ENCODE data around the gene NOD2.

Gene NOD2

GRCh38 chr16:50765260-50765659 lies 71.9 kb downstream of the NOD2 start:
- peak overlapping the region; percentile 47 for H3K27ac Mint-ChIP-seq
- H3K36me3 Mint-ChIP-seq = peaks cover 80% of the 10 kb centered on the region
- CTCF ChIA-PET = interaction anchor here (1.3 to 2.0 kb wide), 3 partner anchors 14 to 98 kb away, joined by 3 to 4 read pairs (median 4); no protein-coding TSS in a partner anchor
- H3K4me1 Mint-ChIP-seq = peaks cover 78% of the 10 kb centered on the region
- no peak for DNase-seq
- no peaks in the 10 kb centered on the region for H3K27me3 Mint-ChIP-seq
- no peak overlapping the region for H3K4me3 Mint-ChIP-seq
- H3K9me3 Mint-ChIP-seq = peaks cover 8% of the 10 kb centered on the region

GRCh38 chr16:50765861-50766260 lies 72.5 kb downstream of the NOD2 start:
- Mint-ChIP-seq H3K9me3 (peaks cover 8% of the 10 kb centered on the region), H3K4me3 (no peak overlapping the region), H3K36me3 (peaks cover 78% of the 10 kb centered on the region), H3K4me1 (peaks cover 73% of the 10 kb centered on the region), H3K27me3 (no peaks in the 10 kb centered on the region), H3K27ac (peak overlapping the region; percentile 47)
- no peak for DNase-seq
- CTCF ChIA-PET = interaction anchor here (1.3 to 1.5 kb wide), 2 partner anchors 15 to 39 kb away, joined by 3 to 4 read pairs; no protein-coding TSS in a partner anchor

- H3K4me1 Mint-ChIP-seq = peaks cover 76% of the 10 kb centered on the region
- CTCF ChIA-PET = interaction anchor here (1.1 to 1.3 kb wide), 2 partner anchors 20 to 39 kb away, joined by 3 to 4 read pairs; no protein-coding TSS in a partner anchor
- no peak overlapping the region for H3K27ac Mint-ChIP-seq
- DNase-seq = no peak
- peaks cover 8% of the 10 kb centered on the region for H3K9me3 Mint-ChIP-seq
- no peak overlapping the region for H3K4me3 Mint-ChIP-seq
- H3K36me3 Mint-ChIP-seq = peaks cover 79% of the 10 kb centered on the region
- no peaks in the 10 kb centered on the region for H3K27me3 Mint-ChIP-seq
Observed at GRCh38 chr16:50767197-50767596, 73.8 kb downstream of the NOD2 start.

DNA sequence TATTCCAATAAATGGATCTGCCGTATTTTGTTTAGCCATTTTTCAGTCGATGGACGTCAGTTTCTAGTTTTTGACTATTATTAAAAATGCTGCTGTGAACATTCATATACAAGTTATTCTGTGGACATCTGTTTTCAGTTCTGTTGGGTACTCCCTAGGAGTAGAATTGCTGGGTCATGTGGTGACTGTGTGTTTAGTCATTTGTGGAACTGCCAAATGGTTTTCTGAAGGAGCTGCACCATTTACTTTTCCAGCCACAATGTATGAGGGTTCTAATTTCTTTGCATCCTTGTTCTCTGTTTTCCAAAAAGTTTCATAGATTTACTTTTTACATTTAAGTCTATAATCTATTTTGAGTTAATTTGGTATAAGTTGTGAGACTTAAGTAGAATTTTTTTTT lies 78.0 kb downstream of the NOD2 start:
- H3K27me3 Mint-ChIP-seq = no peaks in the 10 kb centered on the region

DNA sequence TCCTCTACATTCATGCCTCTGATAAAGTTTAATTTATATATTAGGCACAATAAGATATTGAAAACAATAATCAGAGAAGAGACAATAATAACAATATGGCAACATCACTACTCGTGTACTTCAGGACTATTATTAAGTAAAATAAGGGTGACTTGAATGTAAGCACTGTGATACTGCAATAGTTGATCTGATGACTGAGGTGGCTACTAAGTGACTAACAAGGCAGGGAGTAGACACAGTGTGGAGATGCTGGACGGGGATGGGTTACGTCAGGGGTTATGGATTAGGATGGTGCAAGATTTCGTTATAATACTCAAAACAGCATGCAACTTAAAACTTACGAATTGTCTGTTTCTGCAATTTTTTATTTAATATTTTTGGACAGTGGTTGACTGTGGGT lies 81.0 kb downstream of the NOD2 start:
- Mint-ChIP-seq H3K4me1 (peaks cover 34% of the 10 kb centered on the region), H3K27me3 (no peaks in the 10 kb centered on the region), H3K4me3 (no peak overlapping the region), H3K9me3 (no peaks in the 10 kb centered on the region), H3K27ac (no peak overlapping the region), H3K36me3 (peaks cover 65% of the 10 kb centered on the region)
- CTCF ChIA-PET = no interaction called here
- DNase-seq = no peak

More for the DNA sequence above, 78.0 kb downstream of the NOD2 start:
- DNase-seq = no peak
- Mint-ChIP-seq H3K9me3 (peaks cover 4% of the 10 kb centered on the region), H3K36me3 (peaks cover 73% of the 10 kb centered on the region), H3K27ac (no peak overlapping the region), H3K4me3 (no peak overlapping the region), H3K4me1 (peaks cover 48% of the 10 kb centered on the region)
- CTCF ChIA-PET = no interaction called here

- Mint-ChIP-seq H3K9me3 (no peaks in the 10 kb centered on the region), H3K4me3 (no peak overlapping the region), H3K36me3 (peaks cover 67% of the 10 kb centered on the region), H3K27ac (no peak overlapping the region), H3K27me3 (no peaks in the 10 kb centered on the region), H3K4me1 (peaks cover 32% of the 10 kb centered on the region)
- no peak for DNase-seq
- CTCF ChIA-PET = interaction anchor here (0.6 kb wide), 1 partner anchor 1304 kb away, joined by 3 read pairs; no protein-coding TSS in a partner anchor
Observed at GRCh38 chr16:50774960-50775359, 81.6 kb downstream of the NOD2 start.

DNA sequence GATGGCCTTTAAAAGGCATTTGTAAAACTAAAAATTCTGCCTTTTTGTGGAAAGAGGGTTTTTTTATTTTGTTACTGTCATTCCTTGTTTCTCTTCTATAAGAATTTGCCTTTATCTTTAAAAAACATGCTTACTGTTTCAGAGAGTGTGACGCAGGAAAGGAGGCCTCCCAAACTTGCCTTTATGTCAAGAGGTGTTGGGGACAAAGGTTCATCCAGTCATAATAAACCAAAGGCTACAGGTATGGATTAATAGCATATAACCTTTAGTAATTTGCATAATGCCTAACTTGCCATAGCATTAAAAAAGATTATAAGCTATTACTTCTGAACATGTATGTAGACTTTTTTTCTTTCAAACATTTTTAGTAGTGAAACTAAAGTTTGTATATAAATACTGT lies 82.6 kb downstream of the NOD2 start:
- Mint-ChIP-seq H3K27me3 (no peaks in the 10 kb centered on the region), H3K27ac (no peak overlapping the region), H3K4me1 (peaks cover 36% of the 10 kb centered on the region), H3K9me3 (no peaks in the 10 kb centered on the region), H3K36me3 (peaks cover 69% of the 10 kb centered on the region), H3K4me3 (no peak overlapping the region)
- CTCF ChIA-PET = interaction anchor here (1.0 to 1.9 kb wide), 2 partner anchors 30 to 109 kb away, joined by 3 to 11 read pairs; no protein-coding TSS in a partner anchor
- DNase-seq = no peak

GRCh38 chr16:50778284-50779163 lies 85.1 kb downstream of the NOD2 start:
- DNase-seq = no peak
- H3K27me3 Mint-ChIP-seq = no peaks in the 10 kb centered on the region
- peaks cover 42% of the 10 kb centered on the region for H3K4me1 Mint-ChIP-seq
- CTCF ChIA-PET = no interaction called here
- no peak overlapping the region for H3K27ac Mint-ChIP-seq
- no peak overlapping the region for H3K4me3 Mint-ChIP-seq
- H3K36me3 Mint-ChIP-seq = peaks cover 69% of the 10 kb centered on the region
- H3K9me3 Mint-ChIP-seq = no peaks in the 10 kb centered on the region

GRCh38 chr16:50781043-50781442 lies 87.6 kb downstream of the NOD2 start:
- Mint-ChIP-seq H3K4me1 (peaks cover 31% of the 10 kb centered on the region), H3K27me3 (no peaks in the 10 kb centered on the region), H3K27ac (peak overlapping the region; percentile 93), H3K36me3 (peaks cover 71% of the 10 kb centered on the region), H3K9me3 (no peaks in the 10 kb centered on the region), H3K4me3 (no peak overlapping the region)
- CTCF ChIA-PET = interaction anchor here (0.6 to 1.4 kb wide), 8 partner anchors 11 to 1335 kb away, joined by 3 to 5 read pairs (median 3); no protein-coding TSS in a partner anchor
- DNase-seq = no peak

GRCh38 chr16:50781518-50781917 lies 88.1 kb downstream of the NOD2 start:
- Mint-ChIP-seq H3K36me3 (peaks cover 74% of the 10 kb centered on the region), H3K27ac (peak overlapping the region; percentile 93)

More at GRCh38 chr16:50781518-50781917, 88.1 kb downstream of the NOD2 start:
- no peaks in the 10 kb centered on the region for H3K27me3 Mint-ChIP-seq
- no peaks in the 10 kb centered on the region for H3K9me3 Mint-ChIP-seq
- no peak for DNase-seq
- CTCF ChIA-PET = interaction anchor here (0.6 to 1.4 kb wide), 7 partner anchors 11 to 1336 kb away, joined by 3 to 5 read pairs (median 3); no protein-coding TSS in a partner anchor
- H3K4me3 Mint-ChIP-seq = no peak overlapping the region
- H3K4me1 Mint-ChIP-seq = peaks cover 31% of the 10 kb centered on the region

All from activated naive CD4-positive, alpha-beta T cell treated with anti-CD3 and anti-CD28 coated beads, Interleukin-2, amount 10 ng/mL, durations not matched to agents 7 days and 5 days (primary cell).